AG04450 (cell line): ENCODE data around the gene GSTT4. TPM values are rescaled to one million over a fixed set of nuclear protein-coding genes. Genes with fewer than 3 reads are reported as not detected.

Experiments
- CTCF ChIA-PET: fragments of 300-600, 350-600 bp; formaldehyde crosslinking; extraction: SDS; loops from one replicate; lab custom pipeline; 2022; ENCODE audit warnings: antibody characterized with exemption, inconsistent platforms; lab: Charles Lee
- POLR2A ChIA-PET: fragments of 350-600 bp; formaldehyde crosslinking; extraction: SDS; loops from one replicate; lab custom pipeline; 2021; ENCODE audit warnings: antibody characterized with exemption, inconsistent platforms; lab: Yijun Ruan, JAX
- DNase-seq: peaks from one replicate; pipeline ENCODE4 v3.0.0-alpha.2; 2011; ENCODE audit warnings: low read depth, low spot score
- H3K27ac ChIP-seq: one replicate; pipeline ENCODE4 v1.5.1; 2012; ENCODE audit warnings: low read depth, low read length, control low read depth
- H3K27me3 ChIP-seq: one replicate; pipeline ENCODE4 v1.6.0; 2012; ENCODE audit warnings: low read length; ENCODE audit not compliant: control insufficient read depth, insufficient read depth
- H3K4me3 ChIP-seq: 2 replicates; pipeline ENCODE4 v1.5.1; 2011; ENCODE audit warnings: mild to moderate bottlenecking, low read depth, low read length, control low read depth
- H3K9me3 ChIP-seq: 2 replicates; pipeline ENCODE4 v1.5.1; 2012; ENCODE audit warnings: low read length; ENCODE audit not compliant: control insufficient read depth, insufficient read depth
- polyA plus RNA-seq: library from polyadenylated mRNA; depleted of rRNA; stranded (reverse); fragments of >200 nt; gene quantifications from 2 replicates; pipeline ENCODE4 v1.2.3, GENCODE V29; 2011
- TF ChIP-seq, protein P1 (sequence below): IDR thresholded peaks from 2 replicates; pipeline ENCODE4 v1.5.1; 2011; ENCODE audit warnings: low read depth, low read length, control low read depth, inconsistent platforms

Gene GSTT4
- polyA plus RNA-seq, 1 experiment, result not detected

DNA sequence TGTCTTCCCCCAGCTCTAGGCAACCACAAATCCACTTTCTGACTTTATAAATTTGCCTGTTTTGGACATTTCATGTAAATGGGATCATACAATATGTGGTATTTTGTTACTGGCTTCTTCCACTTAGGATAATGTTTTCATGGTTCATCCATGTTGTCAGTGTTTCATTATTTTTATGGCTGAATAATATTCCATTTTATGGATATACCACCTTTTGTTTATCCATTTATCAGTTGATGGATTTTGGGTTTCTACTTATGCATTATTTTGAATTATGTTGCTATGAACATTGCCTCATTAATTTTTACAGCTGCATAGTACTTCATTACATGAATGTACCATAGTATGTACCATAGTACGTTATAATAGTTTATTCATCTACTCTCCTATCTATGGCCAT lies 10.9 kb upstream of the GSTT4 start:
- no peak overlapping the region for H3K4me3 ChIP-seq
- ChIA-PET POLR2A (no interaction called here), CTCF (interaction anchor here (0.7 kb wide), 1 partner anchor 141 kb away, joined by 5 read pairs; no protein-coding TSS in a partner anchor)
- TF ChIP-seq, protein P1, sequence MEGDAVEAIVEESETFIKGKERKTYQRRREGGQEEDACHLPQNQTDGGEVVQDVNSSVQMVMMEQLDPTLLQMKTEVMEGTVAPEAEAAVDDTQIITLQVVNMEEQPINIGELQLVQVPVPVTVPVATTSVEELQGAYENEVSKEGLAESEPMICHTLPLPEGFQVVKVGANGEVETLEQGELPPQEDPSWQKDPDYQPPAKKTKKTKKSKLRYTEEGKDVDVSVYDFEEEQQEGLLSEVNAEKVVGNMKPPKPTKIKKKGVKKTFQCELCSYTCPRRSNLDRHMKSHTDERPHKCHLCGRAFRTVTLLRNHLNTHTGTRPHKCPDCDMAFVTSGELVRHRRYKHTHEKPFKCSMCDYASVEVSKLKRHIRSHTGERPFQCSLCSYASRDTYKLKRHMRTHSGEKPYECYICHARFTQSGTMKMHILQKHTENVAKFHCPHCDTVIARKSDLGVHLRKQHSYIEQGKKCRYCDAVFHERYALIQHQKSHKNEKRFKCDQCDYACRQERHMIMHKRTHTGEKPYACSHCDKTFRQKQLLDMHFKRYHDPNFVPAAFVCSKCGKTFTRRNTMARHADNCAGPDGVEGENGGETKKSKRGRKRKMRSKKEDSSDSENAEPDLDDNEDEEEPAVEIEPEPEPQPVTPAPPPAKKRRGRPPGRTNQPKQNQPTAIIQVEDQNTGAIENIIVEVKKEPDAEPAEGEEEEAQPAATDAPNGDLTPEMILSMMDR, result no peak
- H3K9me3 ChIP-seq, result no peaks in the 10 kb centered on the region; the same call in 1 of the 2 replicates
- no peak overlapping the region for H3K27ac ChIP-seq
- DNase-seq, result no peak
- H3K27me3 ChIP-seq, result no peaks in the 10 kb centered on the region

DNA sequence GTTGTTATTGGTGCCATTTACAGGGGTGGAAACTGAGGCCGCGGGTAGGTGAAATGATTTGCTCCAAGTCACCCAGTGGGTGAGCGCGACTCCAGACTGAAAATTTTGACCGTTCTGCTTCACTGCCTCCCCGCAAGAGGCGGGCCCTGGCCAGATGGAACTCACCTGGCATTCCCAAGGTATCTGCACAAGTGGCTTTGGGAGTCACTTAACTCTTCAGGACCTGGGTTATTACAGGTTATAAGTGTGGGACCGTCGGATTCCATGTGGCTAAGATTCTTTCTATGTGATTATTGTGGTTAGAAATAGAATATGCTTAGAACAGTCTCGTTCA lies 6.4 kb upstream of the GSTT4 start:
- TF ChIP-seq, protein P1, result no peak
- CTCF ChIA-PET, result interaction anchor here (0.8 to 1.6 kb wide), 3 partner anchors 144 to 163 kb away, joined by 3 to 7 read pairs (median 3); no protein-coding TSS in a partner anchor
- Histone ChIP-seq H3K9me3 (no peaks in the 10 kb centered on the region; the same call in 1 of the 2 replicates), H3K27me3 (peaks cover 4% of the 10 kb centered on the region), H3K27ac (no peak overlapping the region), H3K4me3 (peak overlapping the region; percentile 93)
- POLR2A ChIA-PET, result no interaction called here
- no peak for DNase-seq

DNA sequence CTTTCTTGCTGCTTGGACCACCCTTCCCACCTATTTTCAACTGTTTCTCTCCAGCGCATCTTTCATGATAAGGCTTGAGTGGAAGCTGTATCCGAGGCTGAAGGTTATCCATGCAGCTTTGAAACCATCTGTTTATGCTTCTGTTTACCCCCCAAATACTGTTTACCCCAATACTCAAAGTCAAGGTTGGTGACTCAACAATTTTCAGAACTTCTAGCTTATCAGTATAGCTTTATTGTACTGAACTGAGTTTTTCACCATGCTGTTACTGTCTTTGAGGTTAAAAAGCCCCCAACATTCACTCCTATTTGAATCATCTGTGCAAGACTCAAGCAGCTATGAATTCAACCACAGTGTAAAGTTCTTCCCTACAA lies 4.8 kb upstream of the GSTT4 start:
- ChIA-PET POLR2A (interaction anchor here (1.1 kb wide), 1 partner anchor 520 kb away, joined by 3 read pairs; no protein-coding TSS in a partner anchor), CTCF (interaction anchor here (1.9 kb wide), 1 partner anchor 147 kb away, joined by 6 read pairs; no protein-coding TSS in a partner anchor)
- TF ChIP-seq, protein P1, result no peak
- no peak overlapping the region for H3K27ac ChIP-seq
- H3K27me3 ChIP-seq, result peaks cover 7% of the 10 kb centered on the region
- no peak for DNase-seq
- no peaks in the 10 kb centered on the region; the same call in 1 of the 2 replicates for H3K9me3 ChIP-seq
- H3K4me3 ChIP-seq, result no peak overlapping the region

DNA sequence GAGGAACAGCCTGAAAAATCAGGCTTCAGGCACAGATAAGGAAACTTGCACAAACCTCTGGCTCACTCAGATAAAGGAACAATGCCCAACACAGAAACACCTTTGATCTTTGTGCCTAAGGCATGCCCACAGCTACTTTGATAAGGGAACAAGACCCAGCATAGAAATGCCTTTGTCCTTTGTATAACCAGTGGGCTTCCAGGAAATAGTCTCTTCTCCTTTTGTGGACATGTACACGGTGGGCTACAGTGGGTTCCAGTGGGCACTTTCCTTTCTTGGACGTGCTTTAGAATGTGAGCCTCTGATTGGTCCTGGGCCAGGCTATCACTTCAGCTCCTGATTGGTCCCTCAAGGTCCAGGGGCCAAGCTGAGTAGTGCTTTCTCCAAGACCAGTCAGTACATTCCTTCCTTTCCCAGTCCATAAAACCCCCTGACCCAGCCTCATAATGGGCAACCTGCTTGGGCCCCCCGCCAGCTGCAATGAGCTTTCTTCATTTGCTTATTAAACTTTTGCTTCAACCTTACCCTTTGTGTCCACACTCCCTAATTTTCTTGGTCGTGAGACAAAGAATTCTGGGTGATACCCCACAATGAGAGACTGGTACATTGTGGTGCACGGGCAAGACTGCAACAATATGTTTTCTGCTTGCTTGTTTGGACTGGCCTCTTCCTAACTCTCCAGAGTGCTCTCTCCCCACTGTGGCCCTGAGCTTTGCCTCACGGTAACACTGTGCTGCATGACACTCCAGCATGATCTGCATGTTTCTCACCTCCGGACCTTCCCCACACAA lies 4.2 kb upstream of the GSTT4 start:
- no peak overlapping the region for H3K4me3 ChIP-seq
- no peaks in the 10 kb centered on the region; the same call in 1 of the 2 replicates for H3K9me3 ChIP-seq
- H3K27me3 ChIP-seq, result peaks cover 7% of the 10 kb centered on the region
- TF ChIP-seq, protein P1, result no peak
- POLR2A ChIA-PET, result no interaction called here
- DNase-seq, result no peak
- H3K27ac ChIP-seq, result no peak overlapping the region
- CTCF ChIA-PET, result interaction anchor here (1.9 kb wide), 1 partner anchor 147 kb away, joined by 6 read pairs; no protein-coding TSS in a partner anchor
